ENCODE measurements around the gene INAFM2. TPM values are rescaled to one million over a fixed set of nuclear protein-coding genes. Genes with fewer than 3 reads are reported as not detected.

Gene INAFM2
- polyA plus RNA-seq, 1 donor from 2014 or later = 14.8 TPM

DNA sequence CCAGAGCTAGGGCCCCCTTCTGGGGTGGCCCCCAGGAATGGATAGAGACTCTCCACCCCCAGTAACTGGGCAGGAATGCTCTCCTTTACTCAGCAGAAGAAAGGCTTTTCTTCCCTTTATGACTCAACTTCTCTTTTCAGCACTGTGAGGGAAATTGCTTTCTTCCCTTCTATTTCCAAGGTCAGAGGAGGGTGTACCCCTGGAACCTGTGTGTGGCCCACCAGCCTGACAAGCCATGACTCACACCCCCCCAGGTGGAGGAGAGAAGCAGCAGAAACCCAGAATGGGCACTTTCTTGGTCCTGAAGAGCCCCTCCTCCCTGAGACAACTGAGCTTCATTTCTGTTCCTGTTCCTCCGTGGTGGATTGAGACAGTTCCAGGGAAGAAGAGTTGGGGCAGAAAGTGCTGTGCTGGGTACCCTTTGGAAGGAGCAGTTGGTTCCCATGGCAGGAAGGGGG, 37.9 kb upstream of the INAFM2 start:
- H3K9me3 ChIP-seq (ENCODE audit: low read length) = no peaks in the 10 kb centered on the region
- peak overlapping the region; percentile 6 for H3K4me3 ChIP-seq (ENCODE audit: low read length)
- H3K36me3 ChIP-seq (ENCODE audit: insufficient read depth, low read length) = no peaks in the 10 kb centered on the region
- no peak overlapping the region for H2AFZ ChIP-seq (ENCODE audit: low read depth, low read length)
- H3K9ac ChIP-seq (ENCODE audit: low read length) = peak overlapping the region; percentile 3
- no peak overlapping the region for H3K4me2 ChIP-seq (ENCODE audit: low read length)
- no peaks in the 10 kb centered on the region for H3F3A ChIP-seq (ENCODE audit: insufficient read depth, low read length, poor library complexity, severe bottlenecking)
- no peak overlapping the region for H3K27ac ChIP-seq (ENCODE audit: low read length)
- peaks cover 37% of the 10 kb centered on the region for H3K27me3 ChIP-seq (ENCODE audit: insufficient read depth, low read depth, low read length)
- no peaks in the 10 kb centered on the region for H3K9me2 ChIP-seq (ENCODE audit: insufficient read depth, low read length)
- H3K79me2 ChIP-seq (replicated peaks; ENCODE audit: insufficient read depth, low read length) = no peaks in the 10 kb centered on the region
- H4K20me1 ChIP-seq (ENCODE audit: insufficient read depth) = no peaks in the 10 kb centered on the region
- no peak for TF ChIP-seq TAF1 (IDR thresholded peaks at IDR 0.05; ENCODE audit: low read depth)
- TF ChIP-seq, protein P1, sequence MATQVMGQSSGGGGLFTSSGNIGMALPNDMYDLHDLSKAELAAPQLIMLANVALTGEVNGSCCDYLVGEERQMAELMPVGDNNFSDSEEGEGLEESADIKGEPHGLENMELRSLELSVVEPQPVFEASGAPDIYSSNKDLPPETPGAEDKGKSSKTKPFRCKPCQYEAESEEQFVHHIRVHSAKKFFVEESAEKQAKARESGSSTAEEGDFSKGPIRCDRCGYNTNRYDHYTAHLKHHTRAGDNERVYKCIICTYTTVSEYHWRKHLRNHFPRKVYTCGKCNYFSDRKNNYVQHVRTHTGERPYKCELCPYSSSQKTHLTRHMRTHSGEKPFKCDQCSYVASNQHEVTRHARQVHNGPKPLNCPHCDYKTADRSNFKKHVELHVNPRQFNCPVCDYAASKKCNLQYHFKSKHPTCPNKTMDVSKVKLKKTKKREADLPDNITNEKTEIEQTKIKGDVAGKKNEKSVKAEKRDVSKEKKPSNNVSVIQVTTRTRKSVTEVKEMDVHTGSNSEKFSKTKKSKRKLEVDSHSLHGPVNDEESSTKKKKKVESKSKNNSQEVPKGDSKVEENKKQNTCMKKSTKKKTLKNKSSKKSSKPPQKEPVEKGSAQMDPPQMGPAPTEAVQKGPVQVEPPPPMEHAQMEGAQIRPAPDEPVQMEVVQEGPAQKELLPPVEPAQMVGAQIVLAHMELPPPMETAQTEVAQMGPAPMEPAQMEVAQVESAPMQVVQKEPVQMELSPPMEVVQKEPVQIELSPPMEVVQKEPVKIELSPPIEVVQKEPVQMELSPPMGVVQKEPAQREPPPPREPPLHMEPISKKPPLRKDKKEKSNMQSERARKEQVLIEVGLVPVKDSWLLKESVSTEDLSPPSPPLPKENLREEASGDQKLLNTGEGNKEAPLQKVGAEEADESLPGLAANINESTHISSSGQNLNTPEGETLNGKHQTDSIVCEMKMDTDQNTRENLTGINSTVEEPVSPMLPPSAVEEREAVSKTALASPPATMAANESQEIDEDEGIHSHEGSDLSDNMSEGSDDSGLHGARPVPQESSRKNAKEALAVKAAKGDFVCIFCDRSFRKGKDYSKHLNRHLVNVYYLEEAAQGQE (IDR thresholded peaks at IDR 0.05; ENCODE audit: borderline replicate concordance) = no peak
- TF ChIP-seq, protein P2, sequence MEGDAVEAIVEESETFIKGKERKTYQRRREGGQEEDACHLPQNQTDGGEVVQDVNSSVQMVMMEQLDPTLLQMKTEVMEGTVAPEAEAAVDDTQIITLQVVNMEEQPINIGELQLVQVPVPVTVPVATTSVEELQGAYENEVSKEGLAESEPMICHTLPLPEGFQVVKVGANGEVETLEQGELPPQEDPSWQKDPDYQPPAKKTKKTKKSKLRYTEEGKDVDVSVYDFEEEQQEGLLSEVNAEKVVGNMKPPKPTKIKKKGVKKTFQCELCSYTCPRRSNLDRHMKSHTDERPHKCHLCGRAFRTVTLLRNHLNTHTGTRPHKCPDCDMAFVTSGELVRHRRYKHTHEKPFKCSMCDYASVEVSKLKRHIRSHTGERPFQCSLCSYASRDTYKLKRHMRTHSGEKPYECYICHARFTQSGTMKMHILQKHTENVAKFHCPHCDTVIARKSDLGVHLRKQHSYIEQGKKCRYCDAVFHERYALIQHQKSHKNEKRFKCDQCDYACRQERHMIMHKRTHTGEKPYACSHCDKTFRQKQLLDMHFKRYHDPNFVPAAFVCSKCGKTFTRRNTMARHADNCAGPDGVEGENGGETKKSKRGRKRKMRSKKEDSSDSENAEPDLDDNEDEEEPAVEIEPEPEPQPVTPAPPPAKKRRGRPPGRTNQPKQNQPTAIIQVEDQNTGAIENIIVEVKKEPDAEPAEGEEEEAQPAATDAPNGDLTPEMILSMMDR (IDR thresholded peaks at IDR 0.05; ENCODE audit: poor library complexity, severe bottlenecking) = no peak
- TF ChIP-seq EP300 (conservative IDR thresholded peaks at IDR 0.05; ENCODE audit: poor library complexity, severe bottlenecking) = no peak
- TF ChIP-seq EZH2 (IDR thresholded peaks at IDR 0.05; ENCODE audit: borderline replicate concordance, insufficient read depth, low read length, poor library complexity, severe bottlenecking) = no peak

DNA sequence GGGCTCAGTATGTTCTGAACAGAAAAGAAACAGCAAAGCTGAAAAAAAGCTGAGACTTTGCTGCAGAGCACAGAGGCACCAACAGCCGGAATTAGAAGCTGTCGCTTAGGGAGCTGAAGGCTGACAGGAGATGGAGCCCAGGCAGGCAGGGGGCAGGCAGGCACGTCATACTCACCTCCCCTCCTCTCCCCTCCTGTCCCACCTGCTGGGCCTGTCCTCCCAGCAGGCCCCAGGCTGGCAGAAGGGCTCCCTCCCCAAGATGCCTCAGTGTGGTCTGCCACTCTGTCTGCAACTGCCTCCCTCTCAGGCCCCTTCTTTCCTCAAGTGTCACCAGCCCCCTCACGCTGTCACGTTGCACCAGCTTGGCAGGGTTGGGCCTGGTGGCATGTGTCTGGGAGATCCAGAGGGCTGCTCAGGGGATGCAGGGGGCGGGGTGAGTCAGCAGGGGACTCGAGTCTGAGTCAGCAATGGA, 37.4 kb upstream of the INAFM2 start:
- Histone ChIP-seq H3K9me3 (ENCODE audit: low read length) (no peaks in the 10 kb centered on the region), H3K36me3 (ENCODE audit: insufficient read depth, low read length) (no peaks in the 10 kb centered on the region), H3K4me3 (ENCODE audit: low read length) (peak overlapping the region; percentile 6), H3K4me2 (ENCODE audit: low read length) (no peak overlapping the region), H4K20me1 (ENCODE audit: insufficient read depth) (no peaks in the 10 kb centered on the region), H3K9ac (ENCODE audit: low read length) (peak overlapping the region; percentile 2), H3K27me3 (ENCODE audit: insufficient read depth, low read depth, low read length) (peaks cover 32% of the 10 kb centered on the region), H3K79me2 (replicated peaks; ENCODE audit: insufficient read depth, low read length) (no peaks in the 10 kb centered on the region), H3K9me2 (ENCODE audit: insufficient read depth, low read length) (no peaks in the 10 kb centered on the region), H3F3A (ENCODE audit: insufficient read depth, low read length, poor library complexity, severe bottlenecking) (no peaks in the 10 kb centered on the region), H2AFZ (ENCODE audit: low read depth, low read length) (no peak overlapping the region), H3K27ac (ENCODE audit: low read length) (no peak overlapping the region)
- peak; percentile 15 for TF ChIP-seq EP300 (conservative IDR thresholded peaks at IDR 0.05; ENCODE audit: poor library complexity, severe bottlenecking)
- TF ChIP-seq RAD21 (conservative IDR thresholded peaks at IDR 0.05) = no peak
- no peak for TF ChIP-seq SMC3 (conservative IDR thresholded peaks at IDR 0.05; ENCODE audit: poor library complexity)
- TF ChIP-seq, protein P1 (IDR thresholded peaks at IDR 0.05; ENCODE audit: borderline replicate concordance) = no peak
- no peak for TF ChIP-seq EZH2 (IDR thresholded peaks at IDR 0.05; ENCODE audit: borderline replicate concordance, insufficient read depth, low read length, poor library complexity, severe bottlenecking)
